Stimulated activated CD8-positive, alpha-beta memory T cell treated with anti-CD3 and anti-CD28 coated beads, Interleukin-15, amount 100 ng/mL, for 4 hours (primary cell): ENCODE data around the gene H19.

Source experiments
- DNase-seq, 2 donors: peaks; one replicate each; pipeline ENCODE4 v3.0.0-alpha.2; 2020; ENCODE audit warnings: low read depth in 2 of 2

Gene H19

GRCh38 chr11:1997755-1998154 is at the start of gene H19:
TSS of gene H19 (minus strand) at chr11:1997842.
- no peak for DNase-seq

- no peak for DNase-seq
These were observed 44.3 kb upstream of the H19 start for GRCh38 chr11:2041963-2042362.

GRCh38 chr11:2041153-2041552 is 43.5 kb upstream of the H19 start:
- DNase-seq = no peak

GRCh38 chr11:2039198-2039759 is 41.6 kb upstream of the H19 start:
- DNase-seq = no peak

GRCh38 chr11:2036863-2037486 is 39.3 kb upstream of the H19 start:
- DNase-seq = no peak

- DNase-seq = no peak
These were observed 37.7 kb upstream of the H19 start for GRCh38 chr11:2035382-2035781.

- DNase-seq = no peak
These were observed 33.4 kb upstream of the H19 start for GRCh38 chr11:2031058-2031457.

GRCh38 chr11:2027708-2028107 is 30.1 kb upstream of the H19 start:
- DNase-seq = no peak

GRCh38 chr11:2015025-2015424 is 17.4 kb upstream of the H19 start:
- no peak for DNase-seq

- no peak for DNase-seq
These were observed 14.8 kb upstream of the H19 start for GRCh38 chr11:2012440-2012839.

- no peak for DNase-seq
These were observed 6.8 kb upstream of the H19 start for GRCh38 chr11:2004466-2004865.

- no peak for DNase-seq
These were observed 5.2 kb upstream of the H19 start for GRCh38 chr11:2002807-2003206.

GRCh38 chr11:2002042-2002776 is 4.6 kb upstream of the H19 start:
- DNase-seq = no peak

- DNase-seq = no peak
These were observed 1.2 kb upstream of the H19 start for GRCh38 chr11:1998861-1999260.

- no peak for DNase-seq
These were observed 648 bp upstream of the H19 start for GRCh38 chr11:1998290-1998689.

- DNase-seq = no peak
These were observed 3.5 kb downstream of the H19 start for GRCh38 chr11:1994121-1994520.

GRCh38 chr11:1992111-1992510 is 5.5 kb downstream of the H19 start:
- no peak for DNase-seq

- DNase-seq = no peak
These were observed 6.6 kb downstream of the H19 start for GRCh38 chr11:1990872-1991578.

- no peak for DNase-seq
These were observed 7.7 kb downstream of the H19 start for GRCh38 chr11:1989953-1990352.

GRCh38 chr11:1988667-1989317 is 8.8 kb downstream of the H19 start:
- DNase-seq = no peak

- no peak for DNase-seq
These were observed 9.5 kb downstream of the H19 start for GRCh38 chr11:1988174-1988573.

- DNase-seq = no peak
These were observed 10.6 kb downstream of the H19 start for GRCh38 chr11:1987024-1987423.
